GM10266 (cell line): ENCODE measurements around the gene KLHDC8A.
A peak's percentile ranks its signal among the peaks of the same experiment; 100 is the strongest.

ENCODE experiments used
- DNase-seq: peaks from one replicate; pipeline ENCODE4 v3.0.0; 2012; ENCODE audit errors: extremely low spot score
- CTCF ChIP-seq: IDR thresholded peaks from 2 replicates; pipeline ENCODE4 v1.5.1; 2012; ENCODE audit warnings: mild to moderate bottlenecking, low read depth; ENCODE audit not compliant: control insufficient read depth, insufficient read depth; ENCODE audit errors: missing control alignments

The KLHDC8A gene

GRCh38 chr1:205291596-205291995 lies 65.1 kb downstream of the KLHDC8A start:
- no peak for DNase-seq
- TF ChIP-seq CTCF, result no peak

GRCh38 chr1:205287767-205288559 lies 68.8 kb downstream of the KLHDC8A start:
- DNase-seq, result peak; percentile 87

GRCh38 chr1:205287076-205287475 lies 69.6 kb downstream of the KLHDC8A start:
- no peak for TF ChIP-seq CTCF
- no peak for DNase-seq

More at GRCh38 chr1:205287767-205288559, 68.8 kb downstream of the KLHDC8A start:
- TF ChIP-seq CTCF, result no peak

GRCh38 chr1:205286335-205286950 lies 70.3 kb downstream of the KLHDC8A start:
- peak; percentile 56 for DNase-seq
- TF ChIP-seq CTCF, result no peak
